Measurements from ENCODE around the gene LPP.
"Not testable (repeated sequence)": the region's sequence is repeated elsewhere in the genome, so short reads cannot be mapped to it uniquely, and the experiment has no call there.

LPP gene

DNA sequence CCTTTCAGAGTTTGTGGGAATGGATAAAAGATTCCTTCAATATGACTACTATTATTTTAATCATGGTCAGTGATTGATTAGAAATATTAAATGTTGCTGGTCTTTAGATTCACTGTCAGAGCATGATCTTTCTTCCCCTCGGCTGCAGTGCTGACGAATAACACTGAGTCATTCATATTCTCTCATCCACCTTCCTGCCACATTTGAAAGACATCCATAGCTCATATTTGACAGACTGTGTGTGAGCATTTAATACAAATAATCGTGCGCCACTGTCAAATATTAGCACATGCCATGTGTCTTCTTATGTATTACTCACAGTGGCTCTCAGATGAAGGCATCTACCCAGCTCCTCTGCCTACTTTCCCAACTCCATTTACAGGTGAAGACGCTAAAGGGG is 541.3 kb downstream of the LPP start:
- no peak for FAIRE-seq

DNA sequence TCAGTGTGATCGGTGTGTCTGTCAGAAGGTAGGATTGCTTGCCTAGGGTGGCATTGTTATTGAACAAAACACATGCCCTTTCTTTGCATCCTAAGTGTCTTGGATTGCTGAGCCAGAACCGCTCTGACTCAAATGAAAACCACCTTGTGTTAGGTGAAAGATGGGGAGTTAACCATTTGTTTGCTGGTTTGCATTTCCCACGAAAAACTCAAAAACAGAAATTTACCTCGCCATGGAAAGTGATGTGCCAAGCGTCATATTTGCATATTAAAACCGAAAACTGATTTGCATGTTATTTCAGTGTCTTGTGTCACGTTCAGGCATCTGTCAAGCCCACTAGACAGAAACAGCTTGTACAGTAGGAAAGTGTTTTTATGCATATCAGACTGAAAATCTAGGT is 543.2 kb downstream of the LPP start:
- FAIRE-seq = no peak

DNA sequence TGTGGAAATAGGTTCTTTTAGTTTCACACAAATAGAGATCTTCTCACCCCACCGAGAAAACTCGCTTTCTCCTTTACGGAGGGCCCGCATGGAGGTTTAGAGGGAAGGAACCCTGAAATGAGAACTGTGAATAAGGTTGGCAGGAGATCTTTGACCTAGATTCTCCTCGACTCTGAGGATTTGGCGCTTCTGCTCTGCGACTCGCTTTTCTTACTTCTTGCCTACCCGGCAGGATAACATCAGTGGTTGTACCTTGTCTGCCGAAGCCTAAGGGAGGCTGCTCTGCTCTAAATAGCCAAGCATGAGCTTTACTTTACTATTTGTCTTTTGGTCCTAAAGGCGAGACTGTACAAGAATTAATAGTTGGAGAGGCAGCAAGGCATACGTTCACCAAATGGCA is 544.5 kb downstream of the LPP start:
- FAIRE-seq = no peak

DNA sequence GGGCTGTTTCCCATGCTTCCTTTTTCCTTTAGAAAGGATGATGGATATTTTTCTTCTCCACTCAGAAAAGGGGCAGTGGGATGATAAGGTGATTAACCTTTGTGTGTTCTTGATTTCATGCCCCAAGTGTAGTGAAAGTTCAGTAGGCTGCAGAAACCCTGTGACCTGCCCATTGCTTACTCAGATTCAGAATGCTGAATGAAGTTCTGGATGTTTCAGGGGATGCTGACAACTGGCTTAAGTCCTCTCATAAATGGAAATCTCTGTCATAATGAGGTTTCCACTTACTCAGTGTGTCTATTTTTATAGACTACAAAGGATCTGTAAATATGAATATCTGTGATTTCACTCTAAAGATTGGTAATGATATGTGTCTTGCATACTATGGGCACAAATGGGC is 546.5 kb downstream of the LPP start:
- no peak for FAIRE-seq

DNA sequence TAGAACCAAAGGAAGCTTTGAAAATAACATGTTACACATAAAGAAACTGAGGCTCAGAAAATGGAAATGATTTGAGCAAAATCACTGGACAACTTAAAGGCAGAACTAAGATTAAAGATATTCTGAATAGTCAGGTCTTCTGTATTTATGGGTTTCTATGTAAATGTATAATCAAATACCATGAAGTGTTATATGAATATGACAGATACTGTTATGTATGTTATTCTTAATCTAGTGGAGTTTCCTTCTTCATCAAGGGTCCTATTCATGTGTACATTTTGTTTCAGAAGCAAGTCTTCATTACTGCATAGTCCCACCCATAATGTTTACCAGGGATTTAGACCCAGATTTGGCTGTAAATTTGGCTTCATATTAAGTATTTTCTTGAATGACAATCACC is 547.0 kb downstream of the LPP start:
- FAIRE-seq = no peak

DNA sequence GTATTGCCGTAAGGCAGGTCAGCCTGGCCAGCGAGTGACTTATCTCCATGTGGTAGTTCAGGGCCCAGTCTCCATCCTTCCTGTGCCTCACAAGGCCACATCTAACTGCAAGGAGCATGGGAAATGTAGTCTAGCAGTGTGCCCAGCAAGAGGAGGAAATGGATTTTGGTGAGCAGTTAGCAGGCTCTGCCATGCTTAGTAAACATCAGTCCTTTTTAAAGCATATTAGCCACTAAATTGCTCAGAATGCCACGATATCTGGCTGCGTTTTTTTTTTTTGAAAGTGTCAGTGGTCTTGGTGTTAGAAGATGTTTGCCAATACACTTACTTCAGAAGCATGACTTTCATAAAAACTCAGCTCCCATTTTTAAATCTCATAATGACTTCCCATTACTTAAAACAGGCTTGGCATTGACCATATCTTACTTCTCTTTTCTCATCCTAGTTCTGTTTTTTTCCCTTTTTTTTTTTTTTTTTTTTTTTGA is 547.6 kb downstream of the LPP start:
- no peak for FAIRE-seq

DNA sequence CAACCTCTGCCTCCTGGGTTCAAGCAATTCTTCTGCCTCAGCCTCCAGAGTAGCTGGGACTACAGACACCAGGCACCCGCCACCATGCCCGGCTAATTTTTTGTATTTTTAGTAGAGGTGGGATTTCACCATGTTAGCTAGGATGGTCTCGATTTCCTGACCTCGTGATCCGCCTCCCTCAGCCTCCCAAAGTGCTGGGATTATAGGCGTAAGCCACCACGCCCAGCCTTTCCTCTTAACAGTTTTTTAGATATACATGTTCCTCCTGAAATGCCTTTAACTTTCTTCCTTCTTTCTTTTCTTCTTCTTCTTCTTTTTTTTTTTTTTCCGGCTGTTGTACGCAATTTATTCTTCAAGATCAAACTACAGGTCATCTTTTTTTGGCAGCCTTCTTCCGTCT is 548.1 kb downstream of the LPP start:
- not testable (repeated sequence) for FAIRE-seq

DNA sequence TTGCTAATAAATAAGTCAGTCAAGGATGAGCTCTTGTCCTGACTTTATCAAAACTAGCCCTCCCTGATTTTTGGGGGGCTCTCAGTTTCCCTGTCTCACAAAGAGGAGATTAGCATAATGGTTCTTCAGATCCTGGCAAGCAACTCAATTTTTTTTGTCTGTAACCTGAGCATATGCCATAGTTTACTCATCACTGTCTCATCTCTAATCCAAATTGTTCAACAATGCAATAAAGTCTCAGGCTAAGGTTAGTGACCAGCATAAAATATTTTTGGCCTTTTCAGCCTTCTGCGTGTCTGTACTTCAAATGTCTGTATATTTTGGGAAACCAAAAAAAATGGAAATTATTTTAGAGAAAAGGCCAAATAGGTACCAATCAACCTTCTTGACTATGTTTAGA is 552.2 kb downstream of the LPP start:
- FAIRE-seq = no peak

DNA sequence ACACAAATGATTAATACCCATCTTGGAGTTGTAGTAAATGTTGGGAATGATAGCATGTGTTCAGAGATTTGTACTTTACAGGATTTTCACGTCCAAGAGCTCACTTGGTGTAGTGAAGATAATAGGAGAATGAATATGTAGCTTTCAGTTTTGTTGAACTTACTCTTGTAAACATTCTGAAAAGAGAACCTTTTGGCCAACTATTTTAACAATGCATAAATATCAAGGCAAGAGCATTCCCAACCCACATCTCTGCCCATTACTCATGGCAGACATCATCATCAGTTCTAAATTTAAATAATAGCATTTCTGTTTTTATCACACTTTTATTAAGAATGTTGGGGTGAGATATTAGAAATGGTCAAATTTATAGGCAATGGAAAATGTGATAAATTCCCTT is 552.6 kb downstream of the LPP start:
- no peak for FAIRE-seq

DNA sequence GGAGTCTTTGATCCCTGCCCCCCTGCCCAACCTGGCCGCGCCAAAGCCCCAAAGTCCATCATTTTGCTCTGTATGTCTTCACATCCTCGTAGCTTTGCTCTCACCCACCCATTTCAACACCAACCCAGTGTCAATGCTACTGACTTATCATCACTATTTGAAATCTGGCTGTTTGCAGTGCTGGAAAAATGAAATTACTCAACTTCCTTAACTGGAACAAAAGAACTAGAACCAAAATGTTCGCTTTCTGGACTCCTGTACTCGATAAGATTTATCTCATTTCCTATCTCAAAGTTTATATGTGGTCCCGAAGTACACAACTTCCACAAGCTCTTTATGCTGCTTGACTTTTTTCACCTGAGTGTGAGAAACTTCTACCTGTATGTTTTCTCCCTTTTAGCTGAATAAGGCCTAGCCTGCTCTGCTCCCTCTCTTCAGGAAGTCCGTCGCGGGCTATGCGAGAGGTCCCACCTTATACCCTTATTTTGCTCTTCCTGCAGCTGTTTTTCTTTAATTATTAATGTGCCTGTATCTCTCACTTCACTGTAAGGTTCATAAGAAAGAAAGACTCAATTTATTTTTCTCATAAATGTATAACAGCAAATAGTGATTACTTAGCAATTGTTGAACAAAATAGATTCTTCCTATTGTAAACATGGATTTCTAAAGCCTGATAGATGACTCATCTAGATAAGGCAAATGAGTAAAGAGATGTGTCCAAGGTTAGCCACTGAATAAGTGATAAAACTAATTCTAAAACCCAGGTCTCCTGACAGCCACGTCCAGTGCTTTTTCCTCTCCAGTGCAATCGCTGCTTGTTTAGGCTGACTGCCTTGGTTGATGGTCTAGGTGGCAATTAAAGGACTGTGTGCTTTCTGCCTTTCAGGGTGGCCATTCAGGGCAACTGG is 553.7 kb downstream of the LPP start:
- FAIRE-seq = no peak

DNA sequence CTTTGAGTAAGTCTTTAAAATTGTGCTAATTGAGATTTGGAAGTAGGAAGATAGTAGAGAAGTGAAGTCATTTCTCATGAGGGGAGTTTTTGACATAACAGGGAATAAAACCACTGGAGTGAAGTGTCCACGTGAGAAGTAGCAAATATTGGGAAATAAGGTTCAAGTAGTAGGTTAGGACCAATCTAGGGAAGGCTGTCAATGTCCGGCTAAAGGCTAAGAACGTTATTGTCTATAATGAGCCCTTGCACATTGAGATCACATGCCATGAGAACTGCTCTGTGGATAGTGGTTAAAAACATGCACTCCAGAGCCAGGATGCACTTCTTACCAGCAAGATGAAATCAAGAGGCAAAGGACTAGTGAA is 557.9 kb downstream of the LPP start:
- no peak for FAIRE-seq

DNA sequence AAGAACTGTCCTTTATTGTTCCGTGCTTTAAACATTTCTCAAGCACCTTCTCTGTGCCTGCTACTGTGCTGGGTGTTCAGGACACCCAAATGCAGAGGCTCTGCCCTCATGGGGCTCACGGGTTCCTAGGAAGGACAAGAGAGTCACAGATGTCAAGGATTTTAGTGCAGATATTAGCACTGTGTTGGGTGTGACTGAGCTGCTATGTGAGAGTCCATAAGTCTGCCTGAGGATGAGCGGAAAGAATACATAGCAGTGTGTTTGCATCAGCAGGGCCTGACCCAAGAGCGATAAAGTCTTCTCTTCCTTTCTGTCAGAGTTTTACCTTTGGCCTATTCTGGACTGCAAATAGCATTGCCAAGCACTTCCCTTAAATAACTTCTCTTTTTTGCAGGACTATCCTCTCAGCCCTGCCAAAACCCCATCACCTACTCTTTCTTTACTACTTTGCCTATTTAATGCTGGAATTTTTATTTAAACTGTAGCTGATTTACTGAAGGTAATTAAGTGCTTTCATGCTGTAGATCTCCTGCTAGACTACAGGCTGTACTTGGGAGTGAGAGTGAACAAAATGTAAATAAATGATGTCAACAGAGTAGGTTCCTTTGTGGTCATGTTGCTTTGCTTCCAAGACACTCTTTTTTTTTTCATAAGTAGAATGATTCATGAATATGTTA is 558.4 kb downstream of the LPP start:
- no peak for FAIRE-seq

DNA sequence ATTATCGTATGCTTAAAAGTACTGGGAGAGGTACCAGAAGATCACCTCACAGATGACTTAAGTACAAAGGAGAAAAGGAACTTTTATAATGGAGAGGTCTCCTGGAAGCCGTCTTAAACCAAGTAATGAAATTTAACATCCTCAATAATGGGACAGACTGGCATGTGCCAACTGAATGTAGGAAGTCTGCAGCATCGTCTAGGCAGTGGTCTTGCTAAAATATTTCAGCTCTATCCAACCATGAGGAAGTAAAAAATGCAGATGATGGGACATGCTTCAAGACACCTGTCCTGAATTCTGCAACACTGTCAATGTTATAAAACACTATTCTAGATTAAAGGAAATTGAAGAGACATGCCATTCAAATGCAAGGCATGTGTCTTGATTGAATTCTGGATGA is 559.0 kb downstream of the LPP start:
- no peak for FAIRE-seq

DNA sequence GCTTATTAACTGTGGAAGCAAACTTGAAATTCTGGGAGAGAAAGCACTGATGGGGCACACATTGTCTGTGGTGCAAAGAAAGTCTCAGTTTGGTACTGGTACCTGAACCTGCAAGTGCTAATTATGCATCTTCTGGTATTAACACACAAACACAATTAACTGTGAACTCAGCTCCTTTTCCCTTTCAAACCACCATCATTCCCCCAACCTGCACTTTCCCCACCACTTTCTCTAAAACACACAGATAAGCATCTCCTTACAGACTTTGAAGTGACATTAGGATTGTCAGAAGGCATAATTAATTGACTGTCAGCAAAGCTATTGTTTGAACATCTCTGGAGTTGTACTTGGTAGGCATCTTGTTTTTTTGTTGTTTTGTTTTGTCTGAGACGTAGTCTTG is 565.6 kb downstream of the LPP start:
- FAIRE-seq = no peak

DNA sequence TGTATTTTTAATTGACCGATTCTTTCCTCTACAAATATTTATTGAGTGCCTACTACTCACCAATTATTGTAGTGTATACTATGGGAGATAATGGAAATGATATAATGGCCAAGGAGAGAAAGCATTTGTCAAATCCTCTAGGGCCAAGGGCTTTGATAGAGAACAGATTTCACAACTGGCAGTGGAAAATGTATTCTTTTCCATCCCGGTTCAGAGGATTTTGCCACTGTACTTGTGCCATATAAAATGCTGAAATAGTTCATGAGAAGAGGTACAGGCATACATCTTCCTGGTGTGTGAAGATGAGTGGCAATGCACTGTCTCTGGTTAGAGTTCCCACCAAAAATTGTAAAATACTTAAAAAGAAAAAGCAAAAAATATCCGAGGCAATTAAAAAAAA is 566.3 kb downstream of the LPP start:
- no peak for FAIRE-seq

DNA sequence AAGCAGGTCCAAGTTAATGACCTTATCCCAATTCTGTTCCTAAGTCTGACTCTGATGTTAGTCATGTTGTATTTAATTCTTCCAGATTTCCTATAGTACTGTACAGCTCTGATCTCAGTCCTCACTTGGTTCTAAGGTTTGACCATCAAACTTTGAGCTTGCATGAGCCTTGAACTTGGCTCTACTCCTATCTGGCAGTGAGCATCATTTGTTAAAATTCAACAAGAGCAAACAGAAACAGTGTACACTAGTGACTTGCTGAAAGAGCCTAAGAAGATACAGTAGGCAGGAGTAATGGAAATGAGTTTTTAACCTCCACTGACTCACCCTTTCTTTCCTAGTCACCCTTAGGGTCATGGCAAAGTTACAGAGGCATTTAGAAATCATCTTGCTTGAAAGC is 566.7 kb downstream of the LPP start:
- no peak for FAIRE-seq

DNA sequence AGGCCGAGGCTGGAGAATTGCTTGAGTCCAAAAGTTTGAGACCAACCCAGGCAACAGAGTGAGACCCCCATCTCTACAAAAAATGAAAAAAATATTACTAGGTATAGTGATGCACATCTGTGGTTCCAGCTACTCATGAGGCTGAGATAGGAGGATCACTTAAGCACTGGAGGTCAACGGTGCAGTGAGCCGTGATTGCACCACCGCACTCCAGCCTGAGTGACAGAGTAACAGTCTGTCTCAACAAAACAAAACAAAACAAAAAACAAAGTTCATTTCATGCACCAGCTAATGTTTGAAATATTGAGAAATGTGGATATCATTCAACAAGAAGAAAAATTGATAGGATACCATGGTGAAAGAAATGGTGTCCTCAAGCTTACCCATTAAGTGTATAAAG is 567.4 kb downstream of the LPP start:
- no peak for FAIRE-seq

DNA sequence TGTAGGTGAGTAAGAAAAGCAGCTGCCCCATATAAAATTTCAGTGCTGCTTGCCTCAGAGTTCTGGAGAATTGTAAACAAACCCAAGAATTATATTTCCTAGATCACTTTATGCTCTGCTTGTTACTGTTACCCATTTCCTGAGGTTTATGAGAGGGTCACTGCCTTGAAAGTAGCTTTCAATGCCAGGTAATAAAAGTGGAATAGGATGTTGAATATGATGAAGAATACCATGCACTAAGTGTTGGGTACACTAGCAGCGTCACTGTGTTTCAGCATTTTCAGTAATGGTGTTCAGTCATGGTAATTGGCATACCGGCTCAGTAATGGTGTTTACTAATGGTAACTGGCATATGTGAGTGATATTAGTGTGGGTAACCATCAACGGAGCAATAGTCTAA is 568.0 kb downstream of the LPP start:
- no peak for FAIRE-seq

DNA sequence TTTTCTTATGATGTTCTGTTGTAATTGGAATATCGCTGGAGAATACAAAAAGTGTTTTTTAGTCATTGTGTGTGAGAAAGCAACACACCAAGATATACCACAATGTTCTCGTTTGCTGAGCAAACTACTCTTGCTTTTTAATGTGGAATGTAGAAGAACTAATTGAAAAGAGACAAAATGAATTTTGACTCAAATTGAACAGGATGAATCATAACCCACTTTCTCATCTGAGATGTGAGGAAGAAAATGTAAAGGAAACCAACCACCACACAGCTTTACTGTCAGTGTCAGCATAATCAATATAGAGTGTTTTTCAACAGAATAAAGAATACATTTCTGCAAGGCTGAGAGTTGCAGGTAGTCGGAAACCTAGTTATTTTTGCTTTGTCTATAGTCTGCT is 569.0 kb downstream of the LPP start:
- no peak for FAIRE-seq

DNA sequence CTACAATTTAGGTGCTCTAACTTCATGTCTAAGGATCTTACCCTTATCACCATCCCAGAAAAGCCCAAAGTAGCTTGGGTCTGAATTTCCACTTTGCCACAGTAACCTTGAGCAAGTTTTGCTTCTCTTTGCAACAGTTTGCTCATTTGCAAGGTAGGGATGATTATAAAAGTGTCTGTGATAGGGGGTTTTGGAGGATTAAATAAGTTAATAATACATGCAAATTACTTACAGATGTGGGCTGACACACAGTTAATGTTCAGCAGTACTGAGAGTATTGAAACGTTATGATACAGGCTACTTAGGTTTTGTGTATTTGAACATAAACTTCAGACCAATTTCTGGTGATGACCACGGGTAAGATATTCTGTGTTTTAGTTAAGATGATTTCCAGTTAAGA is 573.1 kb downstream of the LPP start:
- no peak for FAIRE-seq

DNA sequence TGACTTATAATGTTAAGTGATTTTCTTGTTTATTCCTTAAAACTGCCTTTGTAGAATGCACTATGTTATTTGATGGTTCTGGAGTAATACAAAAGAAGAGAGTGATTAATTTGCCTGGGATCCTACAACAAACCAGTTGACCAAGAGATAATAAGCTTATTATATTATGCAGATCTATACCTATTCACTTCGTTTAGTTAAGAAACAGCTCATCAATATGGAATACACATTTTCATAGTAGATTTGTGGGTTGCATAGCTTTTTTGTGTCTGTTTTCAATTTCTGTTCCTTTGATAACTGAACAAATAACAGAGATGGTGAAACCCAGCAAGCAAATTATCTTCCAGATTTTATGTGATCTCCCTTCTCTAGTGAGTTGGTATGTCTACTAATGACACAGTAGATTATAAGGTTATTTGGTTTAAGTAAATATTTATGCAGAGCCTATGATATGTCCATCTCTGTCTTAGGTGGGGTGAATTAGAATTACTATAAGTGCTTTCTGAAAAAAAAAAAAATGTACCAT is 574.5 kb downstream of the LPP start:
- no peak for FAIRE-seq

DNA sequence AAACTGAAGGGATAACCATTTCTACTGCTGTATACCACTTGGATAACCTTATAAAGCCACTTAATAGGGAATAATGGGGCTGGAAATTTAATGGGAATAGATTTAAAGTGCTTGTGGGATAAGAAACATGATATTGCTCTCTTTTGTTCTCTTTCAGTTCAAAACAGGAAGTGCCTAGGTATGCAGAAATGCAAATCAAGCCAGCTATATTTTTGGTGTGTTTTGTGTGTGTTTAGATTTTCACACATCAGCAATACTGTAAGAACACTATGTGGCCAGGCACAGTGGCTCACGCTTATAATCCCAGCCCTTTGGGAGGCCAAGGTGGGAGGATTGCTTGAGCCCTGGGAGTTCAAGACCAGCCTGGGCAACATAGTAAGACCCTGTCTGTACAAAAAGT is 575.5 kb downstream of the LPP start:
- FAIRE-seq = no peak

DNA sequence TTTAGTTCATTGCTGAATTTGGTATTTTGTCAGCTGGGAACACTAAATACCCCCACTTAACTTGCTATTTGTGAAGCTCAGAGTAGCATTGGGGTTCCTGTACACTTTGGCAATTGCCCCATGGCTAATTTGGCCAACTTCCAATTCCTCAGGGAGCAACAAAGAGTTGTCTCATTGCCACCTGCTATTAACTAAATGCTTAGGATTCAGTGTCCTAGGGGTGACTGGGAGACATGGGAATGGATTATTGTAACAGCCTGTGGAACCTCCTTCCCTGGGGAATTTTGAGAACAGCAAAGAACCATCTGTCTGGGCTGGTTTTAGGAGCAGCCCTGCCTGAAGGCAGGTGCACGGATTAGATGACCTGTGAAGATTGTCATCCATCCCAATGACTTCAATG is 580.4 kb downstream of the LPP start:
- no peak for FAIRE-seq

DNA sequence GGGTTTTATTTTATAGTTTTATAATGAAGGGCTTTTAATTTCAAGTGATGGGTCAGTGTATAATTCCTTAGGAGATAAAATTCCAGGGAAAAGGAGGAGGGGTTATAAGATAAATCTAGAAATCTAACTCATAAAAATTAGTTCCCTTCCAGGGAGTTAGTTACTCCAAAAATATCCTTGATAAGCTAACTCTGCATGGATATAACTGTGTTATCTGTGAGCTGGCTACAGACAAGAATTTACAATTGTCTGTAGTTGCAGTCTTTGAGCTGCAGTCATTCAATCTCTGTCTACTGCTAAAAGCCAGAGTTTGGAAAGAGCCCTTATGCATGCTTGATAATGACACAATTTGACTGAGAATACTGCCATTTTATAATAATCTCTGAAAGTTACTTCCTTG is 585.6 kb downstream of the LPP start:
- no peak for FAIRE-seq
